GM12865 (cell line): ENCODE results near the gene COL4A3.
"Not testable (repeated sequence)": the region's sequence is repeated elsewhere in the genome, so short reads cannot be mapped to it uniquely, and the experiment has no call there.

Experiments
- DNase-seq: peaks from one replicate; pipeline ENCODE4 v3.0.0; 2010; ENCODE audit warnings: low read depth
- H3K4me3 ChIP-seq: 2 replicates; pipeline ENCODE4 v1.5.1; 2011; ENCODE audit warnings: mild to moderate bottlenecking, low read depth, low read length, control low read depth
- TF ChIP-seq, protein P1 (sequence below): IDR thresholded peaks from 2 replicates; pipeline ENCODE4 v1.5.1; 2011; ENCODE audit warnings: low read length, control low read depth, low read depth, inconsistent platforms; ENCODE audit not compliant: insufficient read depth; ENCODE audit errors: missing control alignments

Gene COL4A3

DNA sequence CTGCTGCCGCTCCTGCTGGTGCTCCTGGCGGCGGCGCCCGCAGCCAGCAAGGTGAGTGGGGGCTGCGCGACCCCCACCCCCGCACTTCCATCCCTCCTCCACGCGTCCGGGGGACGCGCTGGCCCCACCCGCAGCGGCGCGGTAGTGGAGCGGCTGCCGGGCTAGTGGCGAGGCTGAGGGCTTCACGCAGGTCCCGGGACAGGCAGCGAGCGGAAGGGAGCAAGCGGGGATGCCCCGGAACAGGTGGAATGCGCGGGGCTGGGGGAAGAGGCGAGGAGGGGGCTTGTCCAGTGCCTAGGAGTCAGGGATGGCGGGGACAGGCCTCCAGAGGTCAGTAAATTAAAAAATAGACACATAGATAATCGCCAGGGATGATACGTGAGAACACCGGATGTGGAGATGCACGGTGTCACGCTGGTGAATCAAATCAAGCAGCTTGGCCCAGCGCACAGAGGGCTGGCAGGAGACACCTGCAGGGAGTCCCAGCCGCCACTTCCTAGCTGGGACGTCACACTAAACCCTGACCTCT lies 403 bp downstream of the COL4A3 start:
- peak; percentile 87 for DNase-seq
- H3K4me3 ChIP-seq = peak overlapping the region; percentile 96
- TF ChIP-seq, protein P1, sequence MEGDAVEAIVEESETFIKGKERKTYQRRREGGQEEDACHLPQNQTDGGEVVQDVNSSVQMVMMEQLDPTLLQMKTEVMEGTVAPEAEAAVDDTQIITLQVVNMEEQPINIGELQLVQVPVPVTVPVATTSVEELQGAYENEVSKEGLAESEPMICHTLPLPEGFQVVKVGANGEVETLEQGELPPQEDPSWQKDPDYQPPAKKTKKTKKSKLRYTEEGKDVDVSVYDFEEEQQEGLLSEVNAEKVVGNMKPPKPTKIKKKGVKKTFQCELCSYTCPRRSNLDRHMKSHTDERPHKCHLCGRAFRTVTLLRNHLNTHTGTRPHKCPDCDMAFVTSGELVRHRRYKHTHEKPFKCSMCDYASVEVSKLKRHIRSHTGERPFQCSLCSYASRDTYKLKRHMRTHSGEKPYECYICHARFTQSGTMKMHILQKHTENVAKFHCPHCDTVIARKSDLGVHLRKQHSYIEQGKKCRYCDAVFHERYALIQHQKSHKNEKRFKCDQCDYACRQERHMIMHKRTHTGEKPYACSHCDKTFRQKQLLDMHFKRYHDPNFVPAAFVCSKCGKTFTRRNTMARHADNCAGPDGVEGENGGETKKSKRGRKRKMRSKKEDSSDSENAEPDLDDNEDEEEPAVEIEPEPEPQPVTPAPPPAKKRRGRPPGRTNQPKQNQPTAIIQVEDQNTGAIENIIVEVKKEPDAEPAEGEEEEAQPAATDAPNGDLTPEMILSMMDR = no peak

DNA sequence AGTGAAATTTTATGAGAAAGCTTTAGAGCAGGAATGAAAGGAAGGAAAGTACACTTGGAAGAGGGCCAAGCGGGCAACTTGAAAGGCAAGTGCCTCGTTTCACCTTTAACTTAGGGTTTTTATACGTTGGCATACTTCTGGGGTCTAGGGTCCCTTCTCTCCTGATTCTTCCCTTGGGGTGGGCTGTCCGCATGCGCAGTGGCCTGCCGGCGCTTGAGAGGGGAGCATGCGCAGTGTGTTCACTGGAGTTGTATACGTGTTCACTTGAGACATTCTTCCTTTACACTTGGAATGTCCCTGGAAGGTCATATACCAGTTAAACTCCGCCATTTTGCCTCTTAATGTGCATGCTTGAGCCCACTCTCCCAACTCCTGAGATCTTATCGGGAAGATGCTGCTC lies 7.4 kb downstream of the COL4A3 start:
- H3K4me3 ChIP-seq, DNase-seq: not testable (repeated sequence)

DNA sequence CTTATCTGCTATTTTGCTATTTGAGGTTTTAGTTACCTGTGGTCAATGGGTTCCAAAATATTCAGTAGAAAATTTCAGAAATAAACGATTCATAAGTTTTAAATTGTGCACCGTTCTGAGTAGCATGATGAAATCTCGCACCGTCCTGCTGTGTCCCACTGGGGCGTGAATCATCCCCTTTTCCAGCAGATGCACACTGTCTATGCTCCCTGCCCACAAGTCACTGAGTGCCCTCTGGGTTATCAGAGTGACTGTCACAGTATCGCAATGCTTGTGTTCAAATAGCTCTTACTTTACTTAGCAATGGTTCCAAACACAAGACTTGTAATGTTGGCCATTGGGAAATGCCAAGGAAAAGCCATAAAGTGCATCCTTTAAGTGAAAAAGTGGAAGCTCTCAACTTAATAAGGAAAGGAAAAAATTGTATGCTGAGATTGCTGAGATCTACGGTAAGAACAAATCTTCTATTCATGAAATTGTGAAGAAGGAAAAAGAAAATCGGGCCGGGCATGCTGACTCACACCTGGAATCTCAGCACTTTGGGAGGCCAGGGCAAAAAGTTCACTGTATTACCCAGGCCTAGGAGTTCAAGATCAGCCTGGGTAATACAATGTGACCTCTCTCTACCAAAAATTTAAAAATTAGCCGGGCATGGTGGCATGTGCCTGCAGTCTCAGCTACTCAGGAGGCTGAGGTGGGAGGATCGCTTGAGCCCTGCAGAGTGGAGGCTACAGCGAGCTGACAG lies 13.3 kb downstream of the COL4A3 start:
- TF ChIP-seq, protein P1 = no peak
- H3K4me3 ChIP-seq = no peak overlapping the region
- no peak for DNase-seq

DNA sequence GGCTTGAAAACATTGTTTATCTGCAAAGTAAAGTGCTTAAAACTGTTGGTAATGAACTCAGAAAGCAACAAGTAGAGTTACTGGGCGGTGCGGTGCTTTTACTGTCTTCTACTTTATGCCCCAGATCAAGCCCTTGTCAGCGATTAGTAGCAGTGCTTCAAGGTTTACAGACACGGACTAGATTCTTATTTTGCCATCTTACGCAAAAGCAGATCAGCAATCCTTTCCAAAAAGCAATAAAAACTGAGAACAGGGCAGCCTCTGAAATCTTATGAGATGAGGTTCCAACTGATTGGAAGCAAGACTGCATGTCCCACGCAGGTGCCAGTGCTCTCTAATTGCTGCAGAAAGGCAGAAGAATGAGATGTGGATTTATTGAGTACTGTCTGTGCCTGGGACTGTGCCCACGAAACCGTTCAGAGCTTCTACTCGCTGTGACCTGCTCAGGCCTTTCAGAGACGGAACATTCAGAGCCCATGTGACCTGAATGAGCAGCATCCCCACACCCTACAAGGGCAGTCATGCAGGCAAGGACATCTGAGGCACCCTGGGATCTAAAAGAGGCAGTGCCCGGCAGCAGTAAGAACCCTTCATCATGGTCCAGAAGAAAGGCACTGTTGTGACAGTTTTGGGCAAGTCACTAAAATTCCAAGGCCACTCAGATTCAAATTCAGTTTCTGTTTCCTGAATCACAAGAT lies 15.7 kb downstream of the COL4A3 start:
- no peak for DNase-seq
- TF ChIP-seq, protein P1 = no peak
- H3K4me3 ChIP-seq = no peak overlapping the region

DNA sequence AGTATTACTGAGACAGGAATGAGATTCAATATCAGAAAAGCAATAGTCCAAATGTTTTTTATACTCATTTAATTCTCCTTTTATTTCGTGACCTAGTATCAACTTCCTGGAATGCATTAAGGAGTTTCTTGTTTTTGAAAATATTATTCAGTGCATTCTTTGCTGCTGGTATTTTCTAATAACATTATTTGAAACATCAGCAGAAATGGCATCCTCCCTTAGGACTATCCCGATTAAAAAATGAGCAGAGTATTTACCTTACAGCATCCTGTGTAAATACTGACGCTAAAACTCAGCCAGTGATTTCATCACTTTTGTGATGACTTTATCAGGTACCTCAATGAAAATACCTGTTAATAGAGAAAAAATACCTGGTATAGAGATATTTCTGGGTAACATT lies 16.3 kb downstream of the COL4A3 start:
- H3K4me3 ChIP-seq = no peak overlapping the region
- no peak for DNase-seq
- TF ChIP-seq, protein P1 = no peak

DNA sequence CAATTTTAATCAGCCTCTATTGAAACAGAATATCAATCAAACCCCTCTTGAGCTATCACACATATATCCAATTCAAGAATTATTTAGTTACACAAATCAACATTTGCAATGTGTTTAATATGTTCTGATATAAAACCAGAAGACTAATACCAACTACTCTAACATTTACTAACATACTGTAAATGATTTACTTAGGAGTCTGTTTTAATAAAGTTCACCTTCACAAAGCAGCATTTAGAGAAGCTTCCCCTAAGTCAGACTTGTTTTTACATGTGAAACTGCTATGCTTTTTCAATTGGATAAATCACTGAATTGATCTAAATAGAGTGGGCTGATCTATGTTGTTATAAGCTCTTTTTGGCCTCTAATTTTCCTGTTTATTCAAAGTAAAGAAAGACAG lies 18.3 kb downstream of the COL4A3 start:
- DNase-seq = no peak
- TF ChIP-seq, protein P1 = no peak
- H3K4me3 ChIP-seq = no peak overlapping the region

DNA sequence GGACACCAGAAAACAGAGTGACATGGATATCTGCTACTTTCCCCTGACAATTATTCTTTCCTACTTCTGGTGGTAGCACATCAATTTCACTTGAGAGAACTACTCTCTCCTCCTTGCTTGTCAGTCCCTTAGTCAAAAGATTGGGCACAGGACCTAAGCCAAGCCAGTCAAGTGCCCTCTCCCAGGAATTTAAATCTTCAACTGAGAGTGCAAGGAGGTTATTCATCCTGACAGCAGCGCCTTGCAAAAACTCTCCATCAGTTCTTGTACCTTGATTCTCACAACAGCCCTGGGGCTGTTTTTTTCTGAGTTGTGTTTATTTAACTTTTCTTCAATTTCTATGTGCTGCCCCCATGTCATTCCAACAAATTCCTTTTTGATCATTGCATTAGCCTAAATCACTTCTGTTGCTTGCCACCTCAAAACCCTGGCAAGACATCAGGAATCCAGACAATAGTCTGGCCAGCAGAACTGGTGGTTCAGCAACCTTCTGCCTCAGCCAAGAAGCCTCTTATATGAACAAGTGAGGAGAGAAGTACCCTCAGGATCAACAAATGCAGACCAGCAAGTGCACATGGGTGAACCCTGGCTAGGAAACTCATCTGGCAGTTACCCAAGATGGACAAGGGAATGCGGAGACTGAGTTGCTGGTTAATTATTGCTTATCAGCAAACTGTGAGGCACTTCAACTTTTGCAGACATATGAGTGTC lies 19.4 kb downstream of the COL4A3 start:
- no peak overlapping the region for H3K4me3 ChIP-seq
- TF ChIP-seq, protein P1 = no peak
- no peak for DNase-seq
